ENCODE data around the gene ELF4.
"Not testable (repeated sequence)": the region's sequence is repeated elsewhere in the genome, so short reads cannot be mapped to it uniquely, and the experiment has no call there.

The ELF4 gene

GRCh38 chrX:130110379-130111219 lies at the start of gene ELF4:
Gene ELF4 (minus strand): TSS chrX:130110497. CDS start chrX:130081330, 29,167 bp downstream.
- DNase-seq, result peak in 3 of 14 donors; percentile 7 to 52 (median 15)

DNA sequence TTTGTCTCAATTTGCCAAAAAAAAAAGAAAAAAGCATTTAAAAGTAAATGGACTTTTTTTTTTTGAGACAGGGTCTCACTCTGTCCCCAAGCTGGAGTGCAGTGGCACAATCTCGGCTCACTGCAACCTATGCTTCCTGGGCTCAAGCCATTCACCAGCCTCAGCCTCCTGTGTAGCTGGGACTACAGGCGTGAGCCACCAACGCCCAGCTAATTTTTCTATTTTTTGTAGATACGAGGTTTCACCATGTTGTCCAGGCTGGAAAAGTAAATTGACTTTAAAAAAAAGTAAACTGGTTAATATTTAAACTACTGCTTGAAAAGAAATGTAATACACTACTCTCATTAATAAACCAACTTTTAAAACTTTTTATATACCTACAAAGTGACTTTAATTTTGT lies 49.5 kb upstream of the ELF4 start:
- no peak for DNase-seq

DNA sequence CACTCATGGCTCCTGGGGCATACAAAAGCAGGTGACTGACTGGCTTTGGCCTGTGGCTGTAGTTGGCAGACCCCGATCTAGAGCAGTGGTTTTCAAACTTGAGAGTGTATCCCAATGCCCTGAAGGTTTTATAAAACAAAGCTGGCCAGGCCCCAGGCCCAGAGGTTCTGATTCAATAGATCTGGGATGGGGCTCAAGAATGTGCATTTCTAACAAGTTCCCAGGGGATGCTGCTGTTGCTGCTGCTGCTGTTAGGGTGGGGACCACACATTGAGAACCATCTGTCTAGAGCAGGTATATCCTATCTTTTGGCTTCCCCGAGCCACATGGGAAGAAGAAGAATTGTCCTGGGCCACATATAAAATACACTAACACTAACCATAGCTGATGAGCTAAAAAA lies 48.0 kb upstream of the ELF4 start:
- no peak for DNase-seq

DNA sequence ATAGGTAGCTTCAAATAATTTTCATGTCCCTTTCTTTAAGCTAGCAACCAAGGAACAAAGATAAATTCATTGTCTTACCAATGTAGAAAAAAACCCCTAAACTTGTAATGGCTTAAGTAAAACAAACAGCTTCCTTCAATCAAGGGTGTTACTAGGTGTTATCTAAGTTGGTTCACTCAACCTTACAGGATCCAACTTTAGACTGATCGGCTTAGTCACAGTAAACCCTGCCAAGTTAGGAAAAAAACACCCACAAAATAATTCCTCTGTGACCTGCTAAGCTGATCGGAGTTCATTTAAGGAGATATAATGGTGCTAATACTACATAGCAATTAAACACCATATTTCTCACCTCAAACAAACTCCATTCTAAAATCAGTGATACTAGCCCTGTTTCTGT lies 45.3 kb upstream of the ELF4 start:
- DNase-seq, result no peak

GRCh38 chrX:130147631-130148030 lies 37.3 kb upstream of the ELF4 start:
- DNase-seq, result no peak

GRCh38 chrX:130145123-130145522 lies 34.8 kb upstream of the ELF4 start:
- no peak for DNase-seq

DNA sequence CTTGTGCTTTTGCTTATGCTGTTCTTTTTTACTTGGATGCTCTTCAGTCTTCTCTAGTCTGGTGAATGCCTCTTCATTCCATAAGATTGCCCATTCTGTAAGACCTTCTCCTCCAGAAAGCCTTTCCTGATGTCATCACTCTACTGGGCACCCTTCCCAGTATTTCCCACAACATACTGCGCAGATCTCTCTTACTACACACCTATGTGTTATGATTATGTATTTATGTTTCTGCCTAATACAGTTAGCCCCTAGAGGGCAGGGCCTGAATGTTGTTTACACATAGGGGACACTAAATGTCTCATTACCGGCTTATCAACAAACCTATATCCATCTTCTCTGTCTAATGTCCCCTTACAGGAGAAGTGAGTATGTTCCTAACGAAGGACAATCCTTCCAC lies 34.2 kb upstream of the ELF4 start:
- peak in 1 of 14 donors; percentile 5 for DNase-seq

- DNase-seq, result no peak
These were observed 29.3 kb upstream of the ELF4 start for GRCh38 chrX:130139474-130140201.

DNA sequence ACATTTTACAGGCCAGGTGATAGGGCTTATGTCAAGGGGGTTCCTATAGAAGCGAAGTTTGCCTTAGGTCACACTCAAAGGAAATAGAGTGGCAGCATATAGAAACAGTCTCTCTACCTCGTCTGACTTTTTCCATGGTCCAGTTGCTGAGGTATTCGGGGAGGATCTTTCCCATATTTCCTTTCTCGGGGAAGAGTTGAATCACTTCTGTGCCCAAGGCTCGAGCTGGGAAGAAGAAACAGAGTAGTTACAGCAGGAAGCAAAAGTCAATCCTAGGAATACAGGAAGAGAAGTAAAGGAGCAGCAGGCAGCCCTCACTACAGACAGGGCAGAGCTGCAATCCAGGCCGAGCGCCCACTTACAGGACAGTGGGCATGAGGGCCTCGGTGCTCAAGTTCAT lies 26.7 kb upstream of the ELF4 start:
- DNase-seq, result no peak

- no peak for DNase-seq
These were observed 26.2 kb upstream of the ELF4 start for GRCh38 chrX:130136496-130136895.

- no peak for DNase-seq
These were observed 20.7 kb upstream of the ELF4 start for GRCh38 chrX:130130990-130131389.

GRCh38 chrX:130125091-130125874 lies 15.0 kb upstream of the ELF4 start:
- peak in 2 of 14 donors; percentile 3 to 46 for DNase-seq

- DNase-seq, result no peak
These were observed 14.3 kb upstream of the ELF4 start for GRCh38 chrX:130124577-130124976.

GRCh38 chrX:130121505-130121800 lies 11.2 kb upstream of the ELF4 start:
- no peak for DNase-seq

- peak in 10 of 14 donors; percentile 3 to 65 (median 42) for DNase-seq
These were observed 10.6 kb upstream of the ELF4 start for GRCh38 chrX:130120746-130121504.

DNA sequence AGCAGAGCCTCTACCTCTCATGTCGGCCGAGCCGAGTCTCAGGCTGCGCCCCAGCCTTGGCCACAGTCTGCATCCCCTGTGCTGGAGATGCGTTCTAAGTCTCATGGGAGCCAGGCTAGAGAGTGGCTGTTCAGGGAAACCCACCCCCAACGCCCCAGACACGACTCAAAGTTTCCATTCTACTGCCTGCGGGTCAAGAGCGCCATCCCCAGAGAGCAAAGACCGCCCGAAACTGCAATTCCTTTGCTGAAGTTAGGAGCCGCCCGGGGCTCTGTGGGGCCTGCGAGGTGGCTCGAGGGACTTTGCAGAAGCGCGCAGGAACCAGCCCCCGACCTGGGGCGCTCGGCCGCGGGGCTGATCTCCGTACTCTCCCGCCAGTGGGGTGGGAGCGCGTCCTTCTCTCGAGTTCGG lies 10.0 kb upstream of the ELF4 start:
- no peak for DNase-seq

DNA sequence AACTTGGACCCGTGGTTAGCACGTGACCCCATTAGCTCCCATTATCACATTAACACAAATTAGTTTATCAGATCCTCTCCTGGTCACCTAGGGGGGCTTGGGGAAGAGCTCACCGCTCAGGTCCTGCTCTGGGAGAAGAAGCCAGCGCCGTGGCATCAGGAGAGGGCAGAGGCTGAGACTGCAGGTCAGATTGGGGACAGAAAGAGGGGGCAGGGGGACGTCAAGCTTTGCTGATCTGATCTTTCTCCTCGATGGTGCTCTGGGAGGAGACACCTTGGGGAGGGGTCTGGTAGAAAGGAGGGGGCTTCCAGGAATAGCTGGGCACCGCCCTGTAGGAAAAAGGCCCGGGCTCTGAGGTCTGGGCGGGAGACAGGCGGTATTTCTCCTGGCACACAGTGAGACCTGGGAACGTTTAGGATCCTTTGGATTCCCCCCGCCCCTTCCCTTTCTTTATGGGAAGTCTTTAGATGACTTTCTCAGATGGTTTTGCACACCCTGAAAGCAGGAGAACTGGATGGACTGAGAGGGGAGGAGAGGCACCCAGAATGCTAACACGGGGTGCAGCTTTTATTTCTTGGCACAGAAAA lies 9.1 kb upstream of the ELF4 start:
- DNase-seq, result no peak

- no peak for DNase-seq
These were observed 8.4 kb upstream of the ELF4 start for GRCh38 chrX:130118441-130119311.

- DNase-seq, result no peak
These were observed 6.9 kb upstream of the ELF4 start for GRCh38 chrX:130117166-130117565.

DNA sequence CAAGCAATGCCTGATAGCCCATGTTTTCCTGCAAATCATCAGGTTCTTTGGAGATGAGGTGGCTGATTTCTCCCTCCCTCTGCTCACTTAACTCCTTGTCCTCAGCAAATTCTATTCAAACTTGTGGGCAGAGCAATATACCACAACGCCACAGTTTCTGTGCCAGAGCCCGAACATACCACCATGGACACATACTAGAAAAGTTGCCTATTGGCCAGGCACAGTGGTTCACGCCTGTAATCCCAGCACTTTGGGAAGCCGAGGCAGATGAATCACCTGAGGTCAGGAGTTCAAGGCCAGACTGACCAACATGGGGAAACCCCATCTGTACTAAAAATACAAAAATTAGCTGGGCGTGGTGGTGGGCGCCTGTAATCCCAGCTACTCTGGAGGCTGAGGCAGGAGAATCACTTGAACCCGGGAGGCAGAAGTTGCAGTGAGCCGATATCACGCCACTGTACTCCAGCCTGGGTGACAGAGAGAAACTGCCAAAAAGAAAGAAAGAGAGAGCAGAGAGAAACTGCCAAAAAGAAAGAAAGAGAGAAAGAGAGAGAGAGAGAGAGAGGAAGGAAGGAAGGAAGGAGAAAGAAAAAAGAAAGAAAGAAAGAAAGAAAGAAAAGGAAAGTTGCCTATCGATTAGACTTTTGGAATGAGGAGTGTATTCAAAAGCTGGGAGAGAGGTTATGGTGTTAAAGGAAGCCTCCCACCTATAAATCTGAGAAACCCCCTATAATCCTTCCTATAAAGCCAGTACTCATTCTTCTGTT lies 5.0 kb upstream of the ELF4 start:
- not testable (repeated sequence) for DNase-seq

All from C1 segment of cervical spinal cord (tissue), 14 donors.